T47D (cell line): ENCODE results near the gene TTC9B.
"Not testable (repeated sequence)": the region's sequence is repeated elsewhere in the genome, so short reads cannot be mapped to it uniquely, and the experiment has no call there.

Experiments
- DNase-seq, 2 experiments: peaks; one replicate each; pipeline versions ENCODE4 v3.0.0 to v3.0.0-alpha.2; 2011 to 2012; ENCODE audit warnings: low read depth in 1 of 2, low spot score in 1 of 2
- JUND ChIP-seq: IDR thresholded peaks from 2 replicates; pipeline ENCODE4 v1.6.1; 2012; ENCODE audit warnings: low read depth
- in situ Hi-C: cut with HindIII; loops from 2 replicates; pipeline ENCODE4 v1.10.0; 2016; ENCODE audit warnings: low sequenced_read_pairs, low pct_unique_long_range_greater_than_20kb

Gene TTC9B

GRCh38 chr19:40184273-40184672 is 33.9 kb downstream of the TTC9B start:
- DNase-seq: no peak
- TF ChIP-seq JUND: no peak
- in situ Hi-C loops: no loop called here

GRCh38 chr19:40178756-40179155 is 39.4 kb downstream of the TTC9B start:
- in situ Hi-C loops: no loop called here
- no peak for TF ChIP-seq JUND
- no peak for DNase-seq

- DNase-seq: no peak
- in situ Hi-C loops: no loop called here
- no peak for TF ChIP-seq JUND
Observed at GRCh38 chr19:40177286-40178070, 40.7 kb downstream of the TTC9B start.

GRCh38 chr19:40175820-40176219 is 42.4 kb downstream of the TTC9B start:
- in situ Hi-C loops: no loop called here
- DNase-seq: no peak
- no peak for TF ChIP-seq JUND

- no peak for TF ChIP-seq JUND
- in situ Hi-C loops: no loop called here
- no peak for DNase-seq
Observed at GRCh38 chr19:40174092-40174491, 44.1 kb downstream of the TTC9B start.

- DNase-seq, in situ Hi-C loops: not testable (repeated sequence)
Observed at GRCh38 chr19:40171293-40171692, 46.9 kb downstream of the TTC9B start.

- in situ Hi-C loops: not testable (repeated sequence)
Observed at GRCh38 chr19:40170303-40170989, 47.7 kb downstream of the TTC9B start.

GRCh38 chr19:40169482-40170302 is 48.5 kb downstream of the TTC9B start:
- in situ Hi-C loops, DNase-seq: not testable (repeated sequence)

More at GRCh38 chr19:40170303-40170989, 47.7 kb downstream of the TTC9B start:
- not testable (repeated sequence) for DNase-seq
